K562 (cell line): ENCODE results near the gene GRB2. TPM values are rescaled to one million over a fixed set of nuclear protein-coding genes. Genes with fewer than 3 reads are reported as not detected.

Experiments
- ETV1 ChIP-seq: fragments of 450-650 bp; conservative IDR thresholded peaks from 2 replicates; pipeline ENCODE4 v1.6.1; 2016; ENCODE audit warnings: missing genetic modification characterization, control low read depth, low read depth, missing compliant biosample characterization
- HMG20A ChIP-seq: fragments of 450-650 bp; formaldehyde crosslinking; conservative IDR thresholded peaks from 2 replicates; pipeline ENCODE4 v1.4.0; 2020; ENCODE audit warnings: mild to moderate bottlenecking, mixed read lengths
- MAFG ChIP-seq: fragments of 450-650 bp; conservative IDR thresholded peaks from 2 replicates; pipeline ENCODE4 v1.6.1; 2016; ENCODE audit warnings: missing genetic modification characterization, missing compliant biosample characterization
- TEAD1 ChIP-seq, 2 experiments: fragments of 450-650 bp in 1 of 2; sonication (generic) in 1 of 2; formaldehyde crosslinking; IDR thresholded peaks; 2 replicates each; pipeline versions ENCODE4 v1.4.0 to v1.8.0; 2020 to 2022; ENCODE audit warnings: mild to moderate bottlenecking in 2 of 2, missing genetic modification reagents in 1 of 2
- ZC3H8 ChIP-seq: fragments of 450-650 bp; IDR thresholded peaks from 2 replicates; pipeline ENCODE4 v1.6.1; 2017
- ZNF143 ChIP-seq: sonication (generic); formaldehyde crosslinking; IDR thresholded peaks from 2 replicates; pipeline ENCODE4 v1.9.0; 2022; ENCODE audit warnings: mild to moderate bottlenecking, missing genetic modification reagents
- ZNF561 ChIP-seq: fragments of 450-650 bp; formaldehyde crosslinking; conservative IDR thresholded peaks from 2 replicates; pipeline ENCODE4 v1.4.0; 2020; ENCODE audit warnings: mild to moderate bottlenecking, moderate library complexity
- polyA plus RNA-seq, 8 experiments: library from polyadenylated mRNA; depleted of rRNA in 4 of 8; stranded (reverse) in 5 of 8; unstranded in 3 of 8; fragments of >200 nt; fragmentation: Nextera tagmentation in 2 of 8; fragmentation: Illumina TruSeq in 1 of 8; extraction: Ambion mirVana in 2 of 8; extraction: Trizol in 1 of 8; gene quantifications; 2 replicates each; pipeline versions ENCODE4 v1.2.1 to v1.2.3, GENCODE V29; 2011 to 2014; ENCODE audit warnings: inconsistent platforms in 1 of 8, missing spikeins in 1 of 8
- total RNA-seq, 7 experiments: library from RNA; depleted of rRNA in 6 of 7; stranded (reverse); fragments of >200 nt in 6 of 7; fragmentation: Illumina TruSeq in 2 of 7; extraction: Trizol in 2 of 7; gene quantifications; 2 replicates each; pipeline versions ENCODE4 v1.2.1 to v1.2.3, GENCODE V29; 2011 to 2021; ENCODE audit warnings: low replicate concordance in 1 of 7
- TF ChIP-seq, protein P1 (sequence below): sonication (generic); formaldehyde crosslinking; IDR thresholded peaks from 2 replicates; pipeline ENCODE4 v1.8.0; 2023; ENCODE audit warnings: mild to moderate bottlenecking, missing genetic modification reagents
- TF ChIP-seq, protein P2 (sequence below): fragments of 250-450 bp; sonication (Bioruptor Pico); IDR thresholded peaks from 2 replicates; pipeline ENCODE4 v1.6.1; 2021; ENCODE audit warnings: mild to moderate bottlenecking
- TF ChIP-seq, protein P3 (sequence below), 2 experiments: fragments of 450-650 bp; conservative IDR thresholded peaks; 2 replicates each; pipeline ENCODE4 v1.6.1; 2017; ENCODE audit warnings: mild to moderate bottlenecking in 2 of 2, moderate library complexity in 2 of 2
- TF ChIP-seq, protein P4 (sequence below): sonication (generic); formaldehyde crosslinking; IDR thresholded peaks from 2 replicates; pipeline ENCODE4 v1.8.0; 2023; ENCODE audit warnings: mild to moderate bottlenecking, missing genetic modification reagents

The GRB2 gene
- total and polyA plus RNA-seq, 9 of the 15 experiments (the other 6 are each of a cell fraction or from before 2014, with no cell fraction given) = 57.2 to 136 (median 84.8) TPM

DNA sequence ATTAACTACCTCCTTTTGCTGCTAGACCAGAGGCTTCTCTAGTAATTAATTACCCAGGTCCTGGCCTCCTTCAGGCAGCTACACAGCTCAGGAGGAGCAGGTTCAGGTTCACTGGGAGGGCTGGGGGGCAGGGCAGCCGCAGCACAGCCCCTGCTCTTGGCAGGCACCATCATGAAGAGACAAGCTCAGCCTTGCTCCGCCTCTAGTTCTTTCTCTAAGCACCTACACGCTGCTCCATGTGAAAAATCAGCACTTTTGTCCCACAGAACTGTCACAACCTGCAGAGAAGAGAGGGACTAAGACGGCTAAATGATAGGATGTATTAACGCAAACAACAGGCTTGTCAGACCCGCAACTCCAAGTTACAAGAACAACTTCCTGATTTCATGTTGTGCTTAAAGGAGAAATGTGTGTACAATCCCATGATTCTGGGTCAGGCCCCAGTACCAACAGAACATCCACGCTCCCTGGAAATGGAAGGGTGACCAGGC, 53.4 kb downstream of the GRB2 start (continued):
- TF ChIP-seq MAFG (tag) (peak; percentile 50), ETV1 (tag) (no peak), ZC3H8 (no peak), ZNF561 (CRISPR knock-in tag) (no peak), HMG20A (CRISPR knock-in tag) (no peak), TEAD1 (CRISPR knock-in tag; IDR thresholded peaks at IDR 0.05) (no peak), ZNF143 (CRISPR knock-in tag) (no peak)
- TF ChIP-seq, protein P1, sequence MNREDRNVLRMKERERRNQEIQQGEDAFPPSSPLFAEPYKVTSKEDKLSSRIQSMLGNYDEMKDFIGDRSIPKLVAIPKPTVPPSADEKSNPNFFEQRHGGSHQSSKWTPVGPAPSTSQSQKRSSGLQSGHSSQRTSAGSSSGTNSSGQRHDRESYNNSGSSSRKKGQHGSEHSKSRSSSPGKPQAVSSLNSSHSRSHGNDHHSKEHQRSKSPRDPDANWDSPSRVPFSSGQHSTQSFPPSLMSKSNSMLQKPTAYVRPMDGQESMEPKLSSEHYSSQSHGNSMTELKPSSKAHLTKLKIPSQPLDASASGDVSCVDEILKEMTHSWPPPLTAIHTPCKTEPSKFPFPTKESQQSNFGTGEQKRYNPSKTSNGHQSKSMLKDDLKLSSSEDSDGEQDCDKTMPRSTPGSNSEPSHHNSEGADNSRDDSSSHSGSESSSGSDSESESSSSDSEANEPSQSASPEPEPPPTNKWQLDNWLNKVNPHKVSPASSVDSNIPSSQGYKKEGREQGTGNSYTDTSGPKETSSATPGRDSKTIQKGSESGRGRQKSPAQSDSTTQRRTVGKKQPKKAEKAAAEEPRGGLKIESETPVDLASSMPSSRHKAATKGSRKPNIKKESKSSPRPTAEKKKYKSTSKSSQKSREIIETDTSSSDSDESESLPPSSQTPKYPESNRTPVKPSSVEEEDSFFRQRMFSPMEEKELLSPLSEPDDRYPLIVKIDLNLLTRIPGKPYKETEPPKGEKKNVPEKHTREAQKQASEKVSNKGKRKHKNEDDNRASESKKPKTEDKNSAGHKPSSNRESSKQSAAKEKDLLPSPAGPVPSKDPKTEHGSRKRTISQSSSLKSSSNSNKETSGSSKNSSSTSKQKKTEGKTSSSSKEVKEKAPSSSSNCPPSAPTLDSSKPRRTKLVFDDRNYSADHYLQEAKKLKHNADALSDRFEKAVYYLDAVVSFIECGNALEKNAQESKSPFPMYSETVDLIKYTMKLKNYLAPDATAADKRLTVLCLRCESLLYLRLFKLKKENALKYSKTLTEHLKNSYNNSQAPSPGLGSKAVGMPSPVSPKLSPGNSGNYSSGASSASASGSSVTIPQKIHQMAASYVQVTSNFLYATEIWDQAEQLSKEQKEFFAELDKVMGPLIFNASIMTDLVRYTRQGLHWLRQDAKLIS (CRISPR knock-in tag) = no peak
- TF ChIP-seq, protein P2, sequence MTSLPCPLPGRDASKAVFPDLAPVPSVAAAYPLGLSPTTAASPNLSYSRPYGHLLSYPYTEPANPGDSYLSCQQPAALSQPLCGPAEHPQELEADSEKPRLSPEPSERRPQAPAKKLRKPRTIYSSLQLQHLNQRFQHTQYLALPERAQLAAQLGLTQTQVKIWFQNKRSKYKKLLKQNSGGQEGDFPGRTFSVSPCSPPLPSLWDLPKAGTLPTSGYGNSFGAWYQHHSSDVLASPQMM (CRISPR knock-in tag) = no peak
- TF ChIP-seq, protein P3, sequence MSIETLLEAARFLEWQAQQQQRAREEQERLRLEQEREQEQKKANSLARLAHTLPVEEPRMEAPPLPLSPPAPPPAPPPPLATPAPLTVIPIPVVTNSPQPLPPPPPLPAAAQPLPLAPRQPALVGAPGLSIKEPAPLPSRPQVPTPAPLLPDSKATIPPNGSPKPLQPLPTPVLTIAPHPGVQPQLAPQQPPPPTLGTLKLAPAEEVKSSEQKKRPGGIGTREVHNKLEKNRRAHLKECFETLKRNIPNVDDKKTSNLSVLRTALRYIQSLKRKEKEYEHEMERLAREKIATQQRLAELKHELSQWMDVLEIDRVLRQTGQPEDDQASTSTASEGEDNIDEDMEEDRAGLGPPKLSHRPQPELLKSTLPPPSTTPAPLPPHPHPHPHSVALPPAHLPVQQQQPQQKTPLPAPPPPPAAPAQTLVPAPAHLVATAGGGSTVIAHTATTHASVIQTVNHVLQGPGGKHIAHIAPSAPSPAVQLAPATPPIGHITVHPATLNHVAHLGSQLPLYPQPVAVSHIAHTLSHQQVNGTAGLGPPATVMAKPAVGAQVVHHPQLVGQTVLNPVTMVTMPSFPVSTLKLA (conservative IDR thresholded peaks at IDR 0.05) = 0 out of 4 replicates have a peak, but pooled peaks of 1 of the 2 experiments have one; percentile 17
- TF ChIP-seq, protein P4, sequence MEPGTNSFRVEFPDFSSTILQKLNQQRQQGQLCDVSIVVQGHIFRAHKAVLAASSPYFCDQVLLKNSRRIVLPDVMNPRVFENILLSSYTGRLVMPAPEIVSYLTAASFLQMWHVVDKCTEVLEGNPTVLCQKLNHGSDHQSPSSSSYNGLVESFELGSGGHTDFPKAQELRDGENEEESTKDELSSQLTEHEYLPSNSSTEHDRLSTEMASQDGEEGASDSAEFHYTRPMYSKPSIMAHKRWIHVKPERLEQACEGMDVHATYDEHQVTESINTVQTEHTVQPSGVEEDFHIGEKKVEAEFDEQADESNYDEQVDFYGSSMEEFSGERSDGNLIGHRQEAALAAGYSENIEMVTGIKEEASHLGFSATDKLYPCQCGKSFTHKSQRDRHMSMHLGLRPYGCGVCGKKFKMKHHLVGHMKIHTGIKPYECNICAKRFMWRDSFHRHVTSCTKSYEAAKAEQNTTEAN = no peak
